DND-41 (cell line): ENCODE data around the gene PTPRG.

Source experiments
- ATAC-seq: fragments of 200-7000 bp; cut with Tn5 transposase; 3 replicates; pipeline ENCODE4 v1.9.1; 2021; ENCODE audit warnings: low read depth; ENCODE audit not compliant: insufficient read depth
- DNase-seq: peaks from one replicate; pipeline ENCODE4 v3.0.0-alpha.2; 2020
- H2AFZ ChIP-seq: 2 replicates; pipeline ENCODE4 v1.6.0; 2012; ENCODE audit warnings: low read depth, low read length
- H3K27ac ChIP-seq: 2 replicates; pipeline ENCODE4 v1.5.1; 2012; ENCODE audit warnings: low read length, inconsistent platforms
- H3K27me3 ChIP-seq: fragments of 200-600 bp; sonication (generic); 2 replicates; pipeline ENCODE4 v1.6.0; 2012; ENCODE audit warnings: low read length, mild to moderate bottlenecking, inconsistent platforms; ENCODE audit not compliant: insufficient read depth, poor library complexity
- H3K36me3 ChIP-seq: 2 replicates; pipeline ENCODE4 v1.5.1; 2012; ENCODE audit warnings: low read length, inconsistent platforms; ENCODE audit not compliant: insufficient read depth
- H3K4me1 ChIP-seq: 2 replicates; pipeline ENCODE4 v1.5.1; 2012; ENCODE audit warnings: mild to moderate bottlenecking, low read length; ENCODE audit not compliant: insufficient read depth
- H3K4me2 ChIP-seq: 2 replicates; pipeline ENCODE4 v1.6.0; 2012; ENCODE audit warnings: mild to moderate bottlenecking, moderate library complexity, low read length, inconsistent platforms; ENCODE audit not compliant: insufficient read depth
- H3K4me3 ChIP-seq, 2 experiments: fragments of 200-600 bp in 1 of 2; shearing (Covaris generic) in 1 of 2; 2 replicates each; pipeline ENCODE4 v1.5.1; 2012 to 2016; ENCODE audit warnings: inconsistent platforms in 2 of 2, low read length in 2 of 2, mild to moderate bottlenecking in 2 of 2, low read depth in 1 of 2, moderate library complexity in 1 of 2
- H3K79me2 ChIP-seq: 2 replicates; pipeline ENCODE4 v1.6.0; 2012; ENCODE audit warnings: low read length, inconsistent platforms; ENCODE audit not compliant: insufficient read depth
- H3K9ac ChIP-seq: 2 replicates; pipeline ENCODE4 v1.6.0; 2012; ENCODE audit warnings: low read depth, mild to moderate bottlenecking, inconsistent platforms, low read length, moderate library complexity
- H3K9me3 ChIP-seq: 2 replicates; pipeline ENCODE4 v1.5.1; 2012; ENCODE audit warnings: low read length, moderate library complexity, mild to moderate bottlenecking, inconsistent platforms; ENCODE audit not compliant: insufficient read depth, severe bottlenecking
- H4K20me1 ChIP-seq: 2 replicates; pipeline ENCODE4 v1.6.0; 2012; ENCODE audit warnings: low read length; ENCODE audit not compliant: insufficient read depth
- EZH2 ChIP-seq: IDR thresholded peaks from 3 replicates; pipeline ENCODE4 v1.6.1; 2012; ENCODE audit warnings: borderline replicate concordance, low read depth, mild to moderate bottlenecking, moderate library complexity, low read length, inconsistent platforms; ENCODE audit not compliant: severe bottlenecking
- TF ChIP-seq, protein P1 (sequence below): IDR thresholded peaks from 2 replicates; pipeline ENCODE4 v1.5.1; 2012; ENCODE audit warnings: borderline replicate concordance, low read length, moderate library complexity, mild to moderate bottlenecking; ENCODE audit not compliant: poor library complexity, severe bottlenecking; ENCODE audit errors: extremely low read depth

PTPRG gene

GRCh38 chr3:62019906-62020305 is 458.5 kb downstream of the PTPRG start:
- Histone ChIP-seq H3K9ac (no peak overlapping the region), H3K79me2 (no peaks in the 10 kb centered on the region), H3K27ac (no peak overlapping the region), H4K20me1 (no peaks in the 10 kb centered on the region), H3K9me3 (no peaks in the 10 kb centered on the region), H3K36me3 (no peaks in the 10 kb centered on the region), H3K4me1 (no peaks in the 10 kb centered on the region), H2AFZ (no peak overlapping the region), H3K4me3 (no peak overlapping the region), H3K27me3 (no peaks in the 10 kb centered on the region), H3K4me2 (no peak overlapping the region)
- ATAC-seq (no peak), DNase-seq (no peak)
- TF ChIP-seq EZH2, result no peak
- TF ChIP-seq, protein P1, sequence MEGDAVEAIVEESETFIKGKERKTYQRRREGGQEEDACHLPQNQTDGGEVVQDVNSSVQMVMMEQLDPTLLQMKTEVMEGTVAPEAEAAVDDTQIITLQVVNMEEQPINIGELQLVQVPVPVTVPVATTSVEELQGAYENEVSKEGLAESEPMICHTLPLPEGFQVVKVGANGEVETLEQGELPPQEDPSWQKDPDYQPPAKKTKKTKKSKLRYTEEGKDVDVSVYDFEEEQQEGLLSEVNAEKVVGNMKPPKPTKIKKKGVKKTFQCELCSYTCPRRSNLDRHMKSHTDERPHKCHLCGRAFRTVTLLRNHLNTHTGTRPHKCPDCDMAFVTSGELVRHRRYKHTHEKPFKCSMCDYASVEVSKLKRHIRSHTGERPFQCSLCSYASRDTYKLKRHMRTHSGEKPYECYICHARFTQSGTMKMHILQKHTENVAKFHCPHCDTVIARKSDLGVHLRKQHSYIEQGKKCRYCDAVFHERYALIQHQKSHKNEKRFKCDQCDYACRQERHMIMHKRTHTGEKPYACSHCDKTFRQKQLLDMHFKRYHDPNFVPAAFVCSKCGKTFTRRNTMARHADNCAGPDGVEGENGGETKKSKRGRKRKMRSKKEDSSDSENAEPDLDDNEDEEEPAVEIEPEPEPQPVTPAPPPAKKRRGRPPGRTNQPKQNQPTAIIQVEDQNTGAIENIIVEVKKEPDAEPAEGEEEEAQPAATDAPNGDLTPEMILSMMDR, result no peak

DNA sequence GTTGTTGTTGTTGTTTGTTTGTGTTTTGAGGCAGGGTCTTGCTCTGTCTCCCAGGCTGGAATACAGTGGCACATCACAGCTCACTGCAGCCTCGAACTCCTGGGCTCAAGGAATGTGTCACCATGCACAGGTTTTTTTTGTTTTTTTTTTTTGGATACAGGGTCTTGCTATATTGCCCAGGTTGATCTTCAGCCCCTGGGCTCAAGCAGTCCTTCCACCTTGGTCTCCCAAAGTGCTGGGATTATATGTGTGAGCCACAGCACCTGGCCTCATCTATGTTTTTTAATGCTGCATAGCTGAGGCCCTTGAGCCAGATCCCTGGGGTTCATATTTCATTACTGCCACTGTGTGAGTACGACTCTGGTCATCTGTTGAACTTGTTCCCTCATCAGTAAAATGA is 459.3 kb downstream of the PTPRG start:
- ATAC-seq, result no peak
- Histone ChIP-seq H3K79me2 (no peaks in the 10 kb centered on the region), H3K4me3 (no peak overlapping the region), H3K4me1 (no peaks in the 10 kb centered on the region), H3K9ac (no peak overlapping the region), H3K4me2 (no peak overlapping the region), H3K9me3 (no peaks in the 10 kb centered on the region), H3K36me3 (no peaks in the 10 kb centered on the region), H4K20me1 (no peaks in the 10 kb centered on the region), H2AFZ (no peak overlapping the region), H3K27ac (no peak overlapping the region), H3K27me3 (no peaks in the 10 kb centered on the region)
- TF ChIP-seq, protein P1, result no peak
- TF ChIP-seq EZH2, result no peak
- no peak for DNase-seq

- Histone ChIP-seq H4K20me1 (no peaks in the 10 kb centered on the region), H3K4me2 (no peak overlapping the region), H3K9ac (no peak overlapping the region), H3K27ac (no peak overlapping the region), H3K79me2 (no peaks in the 10 kb centered on the region), H3K27me3 (no peaks in the 10 kb centered on the region), H3K36me3 (no peaks in the 10 kb centered on the region), H2AFZ (no peak overlapping the region), H3K4me1 (no peaks in the 10 kb centered on the region), H3K9me3 (no peaks in the 10 kb centered on the region), H3K4me3 (no peak overlapping the region)
- no peak for TF ChIP-seq EZH2
- TF ChIP-seq, protein P1, result no peak
- DNase-seq (no peak), ATAC-seq (no peak)
Measured at GRCh38 chr3:62022312-62022711, 460.9 kb downstream of the PTPRG start.

GRCh38 chr3:62024882-62025281 is 463.5 kb downstream of the PTPRG start:
- H4K20me1 ChIP-seq, result no peaks in the 10 kb centered on the region
- H3K4me3 ChIP-seq, result no peak overlapping the region
- TF ChIP-seq, protein P1, result no peak
- no peak for TF ChIP-seq EZH2
- DNase-seq (no peak), ATAC-seq (no peak)
- no peaks in the 10 kb centered on the region for H3K36me3 ChIP-seq
- no peaks in the 10 kb centered on the region for H3K9me3 ChIP-seq
- no peak overlapping the region for H2AFZ ChIP-seq
- H3K4me1 ChIP-seq, result no peaks in the 10 kb centered on the region
- no peak overlapping the region for H3K27ac ChIP-seq
- H3K4me2 ChIP-seq, result no peak overlapping the region
- H3K9ac ChIP-seq, result no peak overlapping the region
- H3K27me3 ChIP-seq, result no peaks in the 10 kb centered on the region
- H3K79me2 ChIP-seq, result no peaks in the 10 kb centered on the region
